Right atrium auricular region (tissue), 2 donors: ENCODE results near the gene TMTC1. TPM values are rescaled to one million over a fixed set of nuclear protein-coding genes. Genes with fewer than 3 reads are reported as not detected.
A peak's percentile ranks its signal among the peaks of the same experiment; 100 is the strongest.
"Not testable (repeated sequence)": the region's sequence is repeated elsewhere in the genome, so short reads cannot be mapped to it uniquely, and the experiment has no call there.

Experiments used
- DNase-seq: peaks from one replicate; pipeline ENCODE4 v3.0.0-alpha.2; 2019; ENCODE audit warnings: low spot score
- H3K27ac ChIP-seq, 2 donors: fragments of 200-600 bp; sonication (generic); 1 replicate in 1 of 2; 2 replicates in 1 of 2; pipeline ENCODE4 v1.5.1; 2016 to 2019
- H3K27me3 ChIP-seq, 2 donors: fragments of 200-600 bp; sonication (generic); one replicate each; pipeline versions ENCODE4 v1.5.1 to v1.6.0; 2017 to 2019
- H3K36me3 ChIP-seq: fragments of 200-600 bp; sonication (generic); one replicate; pipeline ENCODE4 v1.5.1; 2016
- H3K4me1 ChIP-seq, 2 donors: fragments of 200-600 bp; sonication (generic); one replicate each; pipeline versions ENCODE4 v1.5.1 to v1.6.0; 2017 to 2019
- H3K4me3 ChIP-seq, 2 donors: fragments of 200-600 bp; sonication (generic); 1 replicate in 1 of 2; 2 replicates in 1 of 2; pipeline ENCODE4 v1.5.1; 2017 to 2019; ENCODE audit warnings: mild to moderate bottlenecking in 1 of 2, moderate library complexity in 1 of 2
- H3K9me3 ChIP-seq, 2 donors: fragments of 200-600 bp; sonication (generic); one replicate each; pipeline ENCODE4 v1.5.1; 2019
- CTCF ChIP-seq, 2 donors: fragments of 200-600 bp; sonication (generic); IDR thresholded peaks; one replicate each; pipeline ENCODE4 v1.5.1; 2019; ENCODE audit warnings: antibody characterized with exemption in 2 of 2
- total RNA-seq, 2 donors: library from RNA; depleted of rRNA; stranded (reverse); fragments of >200 nt; gene quantifications; one replicate each; pipeline ENCODE4 v1.1.0, GENCODE V29; 2016

The TMTC1 gene
- total RNA-seq, 2 donors from 2014 or later: 60.1 to 60.3 TPM

- Histone ChIP-seq H3K9me3 (no peaks in the 10 kb centered on the region), H3K4me1 (peaks cover 0 to 20% of the 10 kb centered on the region in 2 donors), H3K4me3 (no peak overlapping the region), H3K36me3 (peaks cover 9% of the 10 kb centered on the region), H3K27ac (no peak overlapping the region), H3K27me3 (no peaks in the 10 kb centered on the region)
- no peak for DNase-seq
- no peak for TF ChIP-seq CTCF (IDR thresholded peaks at IDR 0.05)
Observed at GRCh38 chr12:29644536-29645162, 139.1 kb downstream of the TMTC1 start.

GRCh38 chr12:29640589-29641345 is 143.0 kb downstream of the TMTC1 start:
- no peaks in the 10 kb centered on the region for H3K9me3 ChIP-seq
- DNase-seq: no peak
- peaks cover 0 to 21% of the 10 kb centered on the region in 2 donors for H3K4me1 ChIP-seq
- H3K27ac ChIP-seq: peak overlapping the region; percentile 61 to 76
- no peaks in the 10 kb centered on the region for H3K27me3 ChIP-seq
- no peaks in the 10 kb centered on the region for H3K36me3 ChIP-seq
- H3K4me3 ChIP-seq: no peak overlapping the region
- peak in 1 of 2 donors; percentile 11 for TF ChIP-seq CTCF (IDR thresholded peaks at IDR 0.05)

- DNase-seq: no peak
- Histone ChIP-seq H3K9me3 (no peaks in the 10 kb centered on the region), H3K4me3 (no peak overlapping the region), H3K36me3 (no peaks in the 10 kb centered on the region), H3K27ac (peak overlapping the region; percentile 61 to 76), H3K4me1 (peaks cover 0 to 21% of the 10 kb centered on the region in 2 donors), H3K27me3 (no peaks in the 10 kb centered on the region)
- TF ChIP-seq CTCF (IDR thresholded peaks at IDR 0.05): no peak
Observed at GRCh38 chr12:29639893-29640495, 143.7 kb downstream of the TMTC1 start.

DNA sequence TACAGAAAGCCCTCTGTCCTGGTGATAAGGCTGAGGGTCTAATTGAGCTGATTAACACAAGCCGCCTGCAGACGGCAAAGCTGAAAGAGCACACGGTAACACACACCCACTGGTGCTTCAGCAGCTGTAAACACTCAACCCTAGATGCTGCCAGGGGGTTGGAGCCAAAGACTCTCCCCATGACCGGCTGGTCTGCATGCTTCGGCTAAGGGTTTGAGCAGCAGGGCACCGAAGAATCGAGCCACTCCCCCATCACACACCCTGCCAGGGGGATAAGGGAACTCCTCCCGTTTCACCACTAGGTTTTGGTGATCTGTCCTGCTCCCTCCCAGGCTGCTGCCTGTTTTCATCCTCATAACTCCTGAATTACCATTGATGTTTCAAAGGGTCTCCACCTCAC is 145.2 kb downstream of the TMTC1 start:
- no peak overlapping the region for H3K27ac ChIP-seq
- peaks cover 0 to 21% of the 10 kb centered on the region in 2 donors for H3K4me1 ChIP-seq
- no peaks in the 10 kb centered on the region for H3K27me3 ChIP-seq
- no peak for DNase-seq
- H3K9me3 ChIP-seq: no peaks in the 10 kb centered on the region
- no peak overlapping the region for H3K4me3 ChIP-seq
- H3K36me3 ChIP-seq: no peaks in the 10 kb centered on the region
- no peak for TF ChIP-seq CTCF (IDR thresholded peaks at IDR 0.05)

GRCh38 chr12:29634057-29634456 is 149.7 kb downstream of the TMTC1 start:
- peaks cover 10% of the 10 kb centered on the region for H3K36me3 ChIP-seq
- H3K4me3 ChIP-seq: no peak overlapping the region
- no peaks in the 10 kb centered on the region for H3K27me3 ChIP-seq
- TF ChIP-seq CTCF (IDR thresholded peaks at IDR 0.05): no peak
- no peaks in the 10 kb centered on the region for H3K4me1 ChIP-seq
- no peaks in the 10 kb centered on the region for H3K9me3 ChIP-seq
- DNase-seq: no peak
- H3K27ac ChIP-seq: no peak overlapping the region

DNA sequence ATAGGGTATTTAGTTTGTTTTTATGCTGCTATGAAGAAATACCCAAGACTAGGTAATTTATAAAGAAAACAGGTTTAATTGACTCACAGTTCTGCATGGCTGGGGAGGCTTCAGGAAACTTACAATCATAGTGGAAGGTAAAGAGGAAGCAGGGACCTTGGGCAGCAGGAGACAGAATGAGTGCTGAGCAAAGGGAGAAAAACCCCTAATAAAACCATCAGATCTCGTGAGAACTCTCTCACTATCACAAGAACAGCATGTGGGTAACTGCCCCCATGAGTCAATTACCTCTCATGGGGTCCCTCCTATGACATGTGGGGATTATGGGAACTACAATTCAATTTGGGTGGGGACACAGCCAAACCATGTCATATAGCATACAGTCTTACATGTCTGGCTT is 153.6 kb downstream of the TMTC1 start:
- not testable (repeated sequence) for DNase-seq, H3K27ac ChIP-seq, H3K36me3 ChIP-seq, H3K4me1 ChIP-seq, H3K9me3 ChIP-seq, H3K27me3 ChIP-seq, H3K4me3 ChIP-seq
